Measurements from ENCODE around the gene VCL.

- TF ChIP-seq CTCF (conservative IDR thresholded peaks at IDR 0.05 in 1 of 2, IDR thresholded peaks at IDR 0.05 in 1 of 2; ENCODE audit: low read depth in 1 of 2, low read length in 2 of 2) (no peak), EZH2 (IDR thresholded peaks at IDR 0.05; ENCODE audit: low read length, missing control alignments) (no peak)
Measured at GRCh38 chr10:74011770-74012169, 13.9 kb downstream of the VCL start.
